K562 (cell line): ENCODE results near the gene SUFU. TPM values are rescaled to one million over a fixed set of nuclear protein-coding genes. Genes with fewer than 3 reads are reported as not detected.

Source experiments
- ATAC-seq: fragments of 200-7000 bp; cut with Tn5 transposase; 3 replicates; pipeline ENCODE4 v1.9.1; 2020; ENCODE audit warnings: moderate library complexity
- BruUV-seq: library from RNA; stranded (reverse); fragments of 400-500 nt; replicated peaks from 2 replicates; lab custom pipeline; 2021; lab: Mats Ljungman, UMichigan
- CTCF ChIA-PET: fragments of 300-600 bp; formaldehyde crosslinking; extraction: SDS; loops from one replicate; lab custom pipeline; 2021; ENCODE audit warnings: low intra/inter-chr PET ratio; lab: Yijun Ruan, JAX
- POLR2A ChIA-PET: fragments of 300-600, 350-650 bp; sonication (Branson Sonifier 250); formaldehyde crosslinking; extraction: SDS; loops from one replicate; lab custom pipeline; 2021; ENCODE audit warnings: antibody characterized with exemption, inconsistent platforms; lab: Yijun Ruan, JAX
- DNase-seq, 4 experiments: peaks; one replicate each; pipeline versions ENCODE4 v3.0.0 to v3.0.0-alpha.2; 2011 to 2018; ENCODE audit warnings: low spot score in 3 of 4, mixed read lengths in 3 of 4; ENCODE audit errors: extremely low read depth in 1 of 4
- FAIRE-seq: peaks from 2 replicates; lab custom pipeline; 2011; peaks lifted over from hg19 to GRCh38; lab: Jason Lieb, UNC
- H2AFZ ChIP-seq: 2 replicates; pipeline ENCODE4 v1.6.0; 2011; ENCODE audit warnings: low read depth, low read length, control low read depth, inconsistent platforms
- H3K27ac ChIP-seq: fragments of 200-600 bp; 3 replicates; pipeline ENCODE4 v1.8.0; 2011; ENCODE audit warnings: low read depth, mild to moderate bottlenecking, control low read depth, inconsistent platforms, low read length, moderate library complexity, mixed read lengths; ENCODE audit errors: extremely low read depth
- H3K27me3 ChIP-seq, 2 experiments: fragments of 300-600 bp in 1 of 2; 2 replicates in 1 of 2; 3 replicates in 1 of 2; pipeline versions ENCODE4 v1.6.0 to v1.8.0; 2011; ENCODE audit warnings: inconsistent platforms in 2 of 2, low read length in 2 of 2, mild to moderate bottlenecking in 1 of 2, mixed read lengths in 1 of 2, moderate library complexity in 1 of 2; ENCODE audit not compliant: control insufficient read depth in 2 of 2, insufficient read depth in 2 of 2
- H3K36me3 ChIP-seq: fragments of 300-600 bp; 3 replicates; pipeline ENCODE4 v1.8.0; 2011; ENCODE audit warnings: mild to moderate bottlenecking, low read length, inconsistent platforms; ENCODE audit not compliant: control insufficient read depth, insufficient read depth
- H3K4me1 ChIP-seq, 2 experiments: fragments of 200-600 bp in 1 of 2; replicated peaks in 1 of 2; 2 replicates in 1 of 2; 3 replicates in 1 of 2; pipeline versions ENCODE4 v1.5.1 to v1.8.0; 2011; ENCODE audit warnings: inconsistent platforms in 2 of 2, low read length in 2 of 2, mild to moderate bottlenecking in 1 of 2, mixed read lengths in 1 of 2, moderate library complexity in 1 of 2; ENCODE audit not compliant: control insufficient read depth in 2 of 2, insufficient read depth in 2 of 2
- H3K4me2 ChIP-seq: 2 replicates; pipeline ENCODE4 v1.6.1; 2011; ENCODE audit warnings: low read length, control low read depth, inconsistent platforms, mixed read lengths; ENCODE audit not compliant: insufficient read depth
- H3K4me3 ChIP-seq: fragments of 200-600 bp; sonication (generic), shearing (Covaris generic); 2 replicates; pipeline ENCODE4 v1.5.1; 2016; ENCODE audit warnings: control low read depth, inconsistent platforms
- H3K79me2 ChIP-seq: fragments of 200-600 bp; 3 replicates; pipeline ENCODE4 v1.8.0; 2011; ENCODE audit warnings: low read length, inconsistent platforms; ENCODE audit not compliant: control insufficient read depth, insufficient read depth
- H3K9ac ChIP-seq, 2 experiments: 2 replicates each; pipeline versions ENCODE4 v1.6.0 to v1.6.1; 2011; ENCODE audit warnings: low read depth in 2 of 2, low read length in 2 of 2, control low read depth in 1 of 2, inconsistent platforms in 1 of 2, mild to moderate bottlenecking in 1 of 2, mixed read lengths in 1 of 2; ENCODE audit not compliant: insufficient read depth in 1 of 2
- H3K9me1 ChIP-seq: one replicate; pipeline ENCODE4 v1.6.0; 2011; ENCODE audit warnings: inconsistent platforms, mild to moderate bottlenecking, low read length, moderate library complexity; ENCODE audit not compliant: control insufficient read depth, insufficient read depth
- H3K9me3 ChIP-seq: replicated peaks from 2 replicates; pipeline ENCODE4 v1.5.1; 2011; ENCODE audit warnings: low read depth, low read length, inconsistent platforms; ENCODE audit not compliant: control insufficient read depth, insufficient read depth
- H4K20me1 ChIP-seq: replicated peaks from 2 replicates; pipeline ENCODE4 v1.6.1; 2011; ENCODE audit warnings: low read length, inconsistent platforms, mixed read lengths; ENCODE audit not compliant: control insufficient read depth, insufficient read depth
- CREM ChIP-seq: IDR thresholded peaks from 2 replicates; pipeline ENCODE4 v1.6.1; 2014; ENCODE audit warnings: antibody characterized with exemption, low read depth
- MED1 ChIP-seq: sonication (generic); formaldehyde crosslinking; IDR thresholded peaks from 2 replicates; pipeline ENCODE4 v1.8.1; 2023; ENCODE audit warnings: missing genetic modification reagents, borderline replicate concordance
- NFIC ChIP-seq: fragments of 450-650 bp; IDR thresholded peaks from 2 replicates; pipeline ENCODE4 v1.6.1; 2017; ENCODE audit warnings: mild to moderate bottlenecking, inconsistent platforms
- PHF21A ChIP-seq: fragments of 450-650 bp; IDR thresholded peaks from 2 replicates; pipeline ENCODE4 v1.6.1; 2017; ENCODE audit warnings: low read depth, borderline replicate concordance
- SPI1 ChIP-seq: IDR thresholded peaks from 2 replicates; pipeline ENCODE4 v1.6.1; 2011; ENCODE audit warnings: low read depth, low read length, control low read depth, borderline replicate concordance
- WGBS: fragments of 100-300 bp; shearing (Covaris generic); methylation state at CpG from one replicate; pipeline ENCODE4 v1.1.6; 2016; ENCODE audit warnings: low coverage, mixed read lengths; ENCODE audit not compliant: insufficient coverage; ENCODE audit errors: missing lambda C conversion rate; 5-methylcytosine and 5-hydroxymethylcytosine counted together
- in situ Hi-C: fragments of 300-500 bp; cut with MboI; formaldehyde crosslinking; loops from 4 replicates; pipeline ENCODE4 v1.15.0; 2018; ENCODE audit warnings: inconsistent platforms, mixed read lengths
- intact Hi-C: fragments of 100-400 bp; cut with micrococcal nuclease; formaldehyde crosslinking; loops from 2 replicates; pipeline ENCODE4 v1.14.2; 2022
- polyA plus RNA-seq, 8 experiments: library from polyadenylated mRNA; depleted of rRNA in 4 of 8; stranded (reverse) in 5 of 8; unstranded in 3 of 8; fragments of >200 nt; fragmentation: Nextera tagmentation in 2 of 8; fragmentation: Illumina TruSeq in 1 of 8; extraction: Ambion mirVana in 2 of 8; extraction: Trizol in 1 of 8; gene quantifications; 2 replicates each; pipeline versions ENCODE4 v1.2.1 to v1.2.3, GENCODE V29; 2011 to 2014; ENCODE audit warnings: inconsistent platforms in 1 of 8, missing spikeins in 1 of 8
- total RNA-seq, 7 experiments: library from RNA; depleted of rRNA in 6 of 7; stranded (reverse); fragments of >200 nt in 6 of 7; fragmentation: Illumina TruSeq in 2 of 7; extraction: Trizol in 2 of 7; gene quantifications; 2 replicates each; pipeline versions ENCODE4 v1.2.1 to v1.2.3, GENCODE V29; 2011 to 2021; ENCODE audit warnings: low replicate concordance in 1 of 7
- TF ChIP-seq, protein P1 (sequence below): sonication (generic); formaldehyde crosslinking; IDR thresholded peaks from 2 replicates; pipeline ENCODE4 v1.8.1; 2022; ENCODE audit warnings: missing genetic modification reagents
- TF ChIP-seq, protein P2 (sequence below): fragments of 250-450 bp; sonication (Bioruptor Pico); IDR thresholded peaks from 2 replicates; pipeline ENCODE4 v1.5.0; 2021; ENCODE audit warnings: mild to moderate bottlenecking, moderate library complexity
- TF ChIP-seq, protein P3 (sequence below): fragments of 450-650 bp; IDR thresholded peaks from 2 replicates; pipeline ENCODE4 v1.6.1; 2018; ENCODE audit warnings: mild to moderate bottlenecking, low read depth; ENCODE audit not compliant: partially characterized antibody
- TF ChIP-seq, protein P4 (sequence below): IDR thresholded peaks from 2 replicates; pipeline ENCODE4 v1.6.1; 2011; ENCODE audit warnings: borderline replicate concordance, low read depth, mild to moderate bottlenecking, moderate library complexity, low read length; ENCODE audit not compliant: insufficient read depth, poor library complexity, severe bottlenecking

SUFU gene
- total and polyA plus RNA-seq, 9 of the 15 experiments (the other 6 are each of a cell fraction or from before 2014, with no cell fraction given): 0.59 to 6.3 (median 0.82) TPM

DNA sequence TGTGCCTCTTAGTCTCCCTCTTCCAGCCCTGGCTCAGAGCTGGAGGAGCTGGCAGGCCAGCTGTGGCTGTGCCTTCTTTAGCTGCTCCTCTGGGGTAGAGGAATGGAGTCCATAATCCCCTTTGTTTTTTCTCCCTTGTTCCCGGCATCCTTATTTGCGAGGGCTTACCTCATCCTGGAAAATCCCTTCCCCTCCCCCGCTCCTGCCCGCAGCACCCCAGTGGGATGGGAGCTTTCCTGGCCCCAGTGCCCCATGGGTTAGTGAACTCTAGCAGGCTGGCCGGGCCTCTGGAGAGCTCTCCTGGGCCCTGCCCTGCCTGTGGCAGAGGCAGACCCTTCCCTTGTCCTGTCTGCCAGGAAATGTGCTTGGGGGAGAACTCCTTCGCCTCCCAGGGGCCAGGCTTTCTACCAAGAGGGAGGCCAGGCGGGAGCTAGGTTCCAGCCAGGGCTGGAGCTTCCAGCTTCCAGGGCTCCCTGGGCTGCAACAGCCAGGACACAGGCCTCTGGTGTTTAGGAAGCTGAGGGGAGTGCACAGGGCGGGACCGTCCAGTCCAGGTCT, 124.0 kb downstream of the SUFU start (continued):
- TF ChIP-seq, protein P1, sequence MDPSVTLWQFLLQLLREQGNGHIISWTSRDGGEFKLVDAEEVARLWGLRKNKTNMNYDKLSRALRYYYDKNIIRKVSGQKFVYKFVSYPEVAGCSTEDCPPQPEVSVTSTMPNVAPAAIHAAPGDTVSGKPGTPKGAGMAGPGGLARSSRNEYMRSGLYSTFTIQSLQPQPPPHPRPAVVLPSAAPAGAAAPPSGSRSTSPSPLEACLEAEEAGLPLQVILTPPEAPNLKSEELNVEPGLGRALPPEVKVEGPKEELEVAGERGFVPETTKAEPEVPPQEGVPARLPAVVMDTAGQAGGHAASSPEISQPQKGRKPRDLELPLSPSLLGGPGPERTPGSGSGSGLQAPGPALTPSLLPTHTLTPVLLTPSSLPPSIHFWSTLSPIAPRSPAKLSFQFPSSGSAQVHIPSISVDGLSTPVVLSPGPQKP (CRISPR knock-in tag): no peak
- TF ChIP-seq, all 486 proteins: peak for 0

DNA sequence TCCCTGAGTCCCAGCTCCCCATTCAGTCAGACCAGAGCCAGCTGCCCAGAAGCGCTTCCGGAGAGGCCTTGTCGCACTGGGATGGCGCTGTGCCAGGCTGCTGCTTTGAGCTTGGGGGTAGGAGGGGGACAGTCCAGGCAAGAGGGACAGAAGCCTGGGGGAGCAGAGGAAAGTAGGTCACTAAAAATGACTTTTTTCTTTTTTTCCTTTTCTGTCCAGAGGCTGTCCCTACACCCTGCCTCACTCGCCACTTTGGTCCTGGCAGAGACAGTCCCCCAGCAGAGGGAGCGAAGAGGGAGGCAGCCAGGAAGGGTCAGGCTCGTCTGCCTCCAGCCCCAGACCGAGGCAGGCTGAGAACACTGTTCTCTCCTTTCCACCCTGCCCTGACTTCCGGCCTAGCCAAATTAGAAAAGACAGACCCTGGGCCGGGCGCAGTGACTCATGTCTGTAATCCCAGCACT, 124.7 kb downstream of the SUFU start:
- ATAC-seq (no peak), DNase-seq (no peak), FAIRE-seq (no peak)
- Histone ChIP-seq H3K4me3 (no peak overlapping the region), H2AFZ (no peak overlapping the region), H3K36me3 (0 out of 3 replicates have a peak, but pooled peaks cover 3% of the 10 kb centered on the region), H3K9me1 (no peaks in the 10 kb centered on the region), H3K27ac (no peak overlapping the region), H3K4me1 (peaks cover 2 to 12% of the 10 kb centered on the region in 2 experiments; a peak in 3 of 5 replicates), H3K4me2 (no peak overlapping the region), H3K79me2 (no peaks in the 10 kb centered on the region), H3K9ac (peak overlapping the region in 1 of 2 experiments; percentile 68; a peak in 2 of 4 replicates), H3K27me3 (no peaks in the 10 kb centered on the region), H4K20me1 (no peaks in the 10 kb centered on the region), H3K9me3 (no peaks in the 10 kb centered on the region)
- CTCF ChIA-PET: no interaction called here
- BruUV-seq: no TSS peak
- TF ChIP-seq SPI1 (no peak), PHF21A (no peak), CREM (no peak), MED1 (no peak), NFIC (0 out of 2 replicates have a peak, but pooled peaks have one; percentile 29)
- TF ChIP-seq, protein P2, sequence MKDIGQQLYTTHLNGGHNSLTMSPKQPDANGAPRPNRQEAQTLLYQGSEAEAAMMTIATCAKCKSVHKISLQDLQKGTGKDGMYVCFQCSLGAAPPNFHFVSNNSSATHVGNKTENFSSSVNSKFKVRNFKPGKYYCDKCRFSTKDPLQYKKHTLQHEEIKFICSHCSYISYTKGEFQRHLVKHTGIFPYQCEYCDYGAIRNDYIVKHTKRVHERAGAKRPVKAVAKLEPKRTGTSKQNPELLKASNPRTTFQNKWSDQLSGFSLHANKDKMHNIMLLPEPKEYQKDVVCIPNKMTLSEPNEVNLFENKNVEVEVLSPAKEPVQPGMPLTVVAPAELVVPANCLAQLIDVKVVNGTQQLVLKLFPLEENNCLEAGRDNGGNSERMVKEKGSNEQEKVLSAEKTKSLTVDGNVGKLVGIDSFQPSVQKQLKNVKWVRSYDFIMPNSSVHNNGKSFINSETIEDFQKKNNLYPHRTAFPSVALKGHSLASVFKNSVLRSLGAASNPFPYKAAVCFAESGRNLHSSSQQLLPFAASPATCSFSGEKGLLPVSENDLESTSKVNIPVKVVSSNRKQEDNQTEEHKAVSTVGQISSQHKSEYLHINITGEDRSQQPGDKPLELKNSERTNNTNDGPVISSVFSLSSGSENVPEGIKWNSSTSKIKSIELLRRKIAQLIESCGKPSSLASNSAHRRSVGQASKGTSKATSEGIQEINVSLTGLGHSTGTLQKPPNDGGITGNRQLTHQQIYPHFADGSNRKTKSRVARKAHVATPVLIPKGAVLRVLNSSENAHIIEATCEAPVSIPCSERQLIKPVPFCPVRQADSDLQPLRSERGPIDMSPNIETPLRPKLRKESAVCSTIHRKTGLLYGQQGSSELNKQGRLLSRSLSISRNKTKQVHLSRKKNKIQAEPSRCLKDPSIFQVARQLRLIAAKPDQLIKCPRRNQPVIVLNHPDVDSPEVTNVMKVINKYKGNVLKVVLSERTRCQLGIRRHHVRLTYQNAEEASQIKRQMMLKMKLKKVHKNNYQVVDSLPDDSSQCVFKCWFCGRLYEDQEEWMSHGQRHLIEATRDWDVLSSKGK (CRISPR knock-in tag): no peak
- TF ChIP-seq, protein P3, sequence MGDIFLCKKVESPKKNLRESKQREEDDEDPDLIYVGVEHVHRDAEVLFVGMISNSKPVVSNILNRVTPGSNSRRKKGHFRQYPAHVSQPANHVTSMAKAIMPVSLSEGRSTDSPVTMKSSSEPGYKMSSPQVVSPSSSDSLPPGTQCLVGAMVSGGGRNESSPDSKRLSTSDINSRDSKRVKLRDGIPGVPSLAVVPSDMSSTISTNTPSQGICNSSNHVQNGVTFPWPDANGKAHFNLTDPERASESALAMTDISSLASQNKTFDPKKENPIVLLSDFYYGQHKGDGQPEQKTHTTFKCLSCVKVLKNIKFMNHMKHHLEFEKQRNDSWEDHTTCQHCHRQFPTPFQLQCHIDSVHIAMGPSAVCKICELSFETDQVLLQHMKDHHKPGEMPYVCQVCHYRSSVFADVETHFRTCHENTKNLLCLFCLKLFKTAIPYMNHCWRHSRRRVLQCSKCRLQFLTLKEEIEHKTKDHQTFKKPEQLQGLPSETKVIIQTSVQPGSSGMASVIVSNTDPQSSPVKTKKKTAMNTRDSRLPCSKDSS: no peak
- TF ChIP-seq, protein P4, sequence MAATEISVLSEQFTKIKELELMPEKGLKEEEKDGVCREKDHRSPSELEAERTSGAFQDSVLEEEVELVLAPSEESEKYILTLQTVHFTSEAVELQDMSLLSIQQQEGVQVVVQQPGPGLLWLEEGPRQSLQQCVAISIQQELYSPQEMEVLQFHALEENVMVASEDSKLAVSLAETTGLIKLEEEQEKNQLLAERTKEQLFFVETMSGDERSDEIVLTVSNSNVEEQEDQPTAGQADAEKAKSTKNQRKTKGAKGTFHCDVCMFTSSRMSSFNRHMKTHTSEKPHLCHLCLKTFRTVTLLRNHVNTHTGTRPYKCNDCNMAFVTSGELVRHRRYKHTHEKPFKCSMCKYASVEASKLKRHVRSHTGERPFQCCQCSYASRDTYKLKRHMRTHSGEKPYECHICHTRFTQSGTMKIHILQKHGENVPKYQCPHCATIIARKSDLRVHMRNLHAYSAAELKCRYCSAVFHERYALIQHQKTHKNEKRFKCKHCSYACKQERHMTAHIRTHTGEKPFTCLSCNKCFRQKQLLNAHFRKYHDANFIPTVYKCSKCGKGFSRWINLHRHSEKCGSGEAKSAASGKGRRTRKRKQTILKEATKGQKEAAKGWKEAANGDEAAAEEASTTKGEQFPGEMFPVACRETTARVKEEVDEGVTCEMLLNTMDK: no peak
- in situ Hi-C loops: no loop called here
- intact Hi-C loops: no loop called here
- POLR2A ChIA-PET: interaction anchor here (0.8 to 2.0 kb wide), 2 partner anchors 11 to 16 kb away, joined by 3 to 7 read pairs; partner anchors contain the start of gene TRIM8
- WGBS: 76% methylated on average over 7 of the region's 11 CpGs
